GM18907 (cell line): ENCODE data around the gene PPP1R14B.

Experiments used
- ATAC-seq: cut with Tn5 transposase; IDR thresholded peaks from one replicate; pipeline ENCODE4 v1.9.1; 2021; ENCODE audit warnings: mild to moderate bottlenecking, moderate library complexity; ENCODE audit not compliant: unreplicated experiment

The PPP1R14B gene

GRCh38 chr11:64232967-64233315 lies 13.8 kb downstream of the PPP1R14B start:
- ATAC-seq, result no peak

- no peak for ATAC-seq
These were observed 14.4 kb downstream of the PPP1R14B start for GRCh38 chr11:64232182-64232966.

GRCh38 chr11:64231546-64231945 lies 15.2 kb downstream of the PPP1R14B start:
- ATAC-seq, result no peak

- ATAC-seq, result no peak
These were observed 15.8 kb downstream of the PPP1R14B start for GRCh38 chr11:64230985-64231365.

GRCh38 chr11:64230171-64230984 lies 16.4 kb downstream of the PPP1R14B start, which contains the start of gene DNAJC4:
TSS of gene DNAJC4 (plus strand) at chr11:64230548. CDS start at chr11:64230855, 307 bp downstream.
- peak; percentile 48 for ATAC-seq

GRCh38 chr11:64229744-64230170 lies 17.0 kb downstream of the PPP1R14B start:
- no peak for ATAC-seq

- no peak for ATAC-seq
These were observed 17.5 kb downstream of the PPP1R14B start for GRCh38 chr11:64229090-64229743.

GRCh38 chr11:64227405-64227956 lies 19.3 kb downstream of the PPP1R14B start:
- ATAC-seq, result no peak

GRCh38 chr11:64226507-64227051 lies 20.2 kb downstream of the PPP1R14B start:
- no peak for ATAC-seq

- peak; percentile 48 for ATAC-seq
These were observed 20.9 kb downstream of the PPP1R14B start, which contains the start of the genes NUDT22 and TRPT1 for GRCh38 chr11:64225608-64226506. TSS of gene NUDT22 (plus strand) at chr11:64226274. CDS start at chr11:64226653, 379 bp downstream. TSS of gene TRPT1 (minus strand) at chr11:64226186. CDS start at chr11:64225860, 326 bp downstream.

- no peak for ATAC-seq
These were observed 21.7 kb downstream of the PPP1R14B start for GRCh38 chr11:64224891-64225607.

GRCh38 chr11:64224151-64224890 lies 22.4 kb downstream of the PPP1R14B start:
- no peak for ATAC-seq

GRCh38 chr11:64223001-64223651 lies 23.6 kb downstream of the PPP1R14B start:
- no peak for ATAC-seq

- no peak for ATAC-seq
These were observed 24.1 kb downstream of the PPP1R14B start for GRCh38 chr11:64222651-64223000.

GRCh38 chr11:64220798-64221197 lies 25.9 kb downstream of the PPP1R14B start:
- ATAC-seq, result no peak

GRCh38 chr11:64220271-64220670 lies 26.5 kb downstream of the PPP1R14B start:
- ATAC-seq, result no peak

GRCh38 chr11:64219755-64220154 lies 27.0 kb downstream of the PPP1R14B start:
- ATAC-seq, result no peak

GRCh38 chr11:64219354-64219684 lies 27.4 kb downstream of the PPP1R14B start:
- ATAC-seq, result no peak
